Panc1 (cell line): ENCODE data around the gene EGFL7.

Source experiments
- CTCF ChIP-seq: fragments of 450-650 bp; IDR thresholded peaks from 2 replicates; pipeline ENCODE4 v1.5.1; 2017; ENCODE audit warnings: mild to moderate bottlenecking
- POLR2AphosphoS5 ChIP-seq: IDR thresholded peaks from 2 replicates; pipeline ENCODE4 v1.6.1; 2012; ENCODE audit warnings: mild to moderate bottlenecking, low read depth, low read length, moderate library complexity
- SIN3A ChIP-seq: IDR thresholded peaks from 2 replicates; pipeline ENCODE4 v1.6.1; 2012; ENCODE audit warnings: low read depth, mild to moderate bottlenecking, low read length, moderate library complexity, borderline replicate concordance; ENCODE audit not compliant: insufficient read depth
- TCF7L2 ChIP-seq: IDR thresholded peaks from 2 replicates; pipeline ENCODE4 v1.6.1; 2011; ENCODE audit warnings: mild to moderate bottlenecking, low read depth, low read length, inconsistent platforms
- TF ChIP-seq, protein P1 (sequence below), 2 experiments: IDR thresholded peaks; 2 replicates each; pipeline ENCODE4 v1.6.1; 2011 to 2012; ENCODE audit warnings: low read depth in 2 of 2, control low read depth in 1 of 2, low read length in 1 of 2, mild to moderate bottlenecking in 1 of 2, moderate library complexity in 1 of 2; ENCODE audit not compliant: insufficient read depth in 1 of 2

DNA sequence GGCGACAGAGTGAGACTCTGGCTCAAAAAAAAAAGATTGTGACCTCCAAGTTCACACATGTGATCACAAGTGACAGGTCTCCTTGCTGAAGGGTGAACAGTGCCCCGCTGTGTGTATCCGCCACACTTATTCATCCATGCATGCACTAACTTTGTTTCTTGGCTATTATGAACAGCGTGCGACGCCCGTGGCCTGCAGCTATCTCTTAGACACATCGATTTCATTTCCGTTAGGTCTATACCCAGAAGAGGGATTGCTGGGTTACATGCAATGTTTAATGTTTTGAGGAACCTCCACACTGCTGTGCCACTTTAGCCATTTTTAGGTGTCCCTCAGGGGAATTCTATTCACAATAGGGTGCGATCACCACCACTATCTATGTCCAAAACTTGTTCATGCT, 12.1 kb upstream of the EGFL7 start:
- TF ChIP-seq CTCF (no peak), SIN3A (no peak), POLR2AphosphoS5 (no peak), TCF7L2 (no peak)
- TF ChIP-seq, protein P1, sequence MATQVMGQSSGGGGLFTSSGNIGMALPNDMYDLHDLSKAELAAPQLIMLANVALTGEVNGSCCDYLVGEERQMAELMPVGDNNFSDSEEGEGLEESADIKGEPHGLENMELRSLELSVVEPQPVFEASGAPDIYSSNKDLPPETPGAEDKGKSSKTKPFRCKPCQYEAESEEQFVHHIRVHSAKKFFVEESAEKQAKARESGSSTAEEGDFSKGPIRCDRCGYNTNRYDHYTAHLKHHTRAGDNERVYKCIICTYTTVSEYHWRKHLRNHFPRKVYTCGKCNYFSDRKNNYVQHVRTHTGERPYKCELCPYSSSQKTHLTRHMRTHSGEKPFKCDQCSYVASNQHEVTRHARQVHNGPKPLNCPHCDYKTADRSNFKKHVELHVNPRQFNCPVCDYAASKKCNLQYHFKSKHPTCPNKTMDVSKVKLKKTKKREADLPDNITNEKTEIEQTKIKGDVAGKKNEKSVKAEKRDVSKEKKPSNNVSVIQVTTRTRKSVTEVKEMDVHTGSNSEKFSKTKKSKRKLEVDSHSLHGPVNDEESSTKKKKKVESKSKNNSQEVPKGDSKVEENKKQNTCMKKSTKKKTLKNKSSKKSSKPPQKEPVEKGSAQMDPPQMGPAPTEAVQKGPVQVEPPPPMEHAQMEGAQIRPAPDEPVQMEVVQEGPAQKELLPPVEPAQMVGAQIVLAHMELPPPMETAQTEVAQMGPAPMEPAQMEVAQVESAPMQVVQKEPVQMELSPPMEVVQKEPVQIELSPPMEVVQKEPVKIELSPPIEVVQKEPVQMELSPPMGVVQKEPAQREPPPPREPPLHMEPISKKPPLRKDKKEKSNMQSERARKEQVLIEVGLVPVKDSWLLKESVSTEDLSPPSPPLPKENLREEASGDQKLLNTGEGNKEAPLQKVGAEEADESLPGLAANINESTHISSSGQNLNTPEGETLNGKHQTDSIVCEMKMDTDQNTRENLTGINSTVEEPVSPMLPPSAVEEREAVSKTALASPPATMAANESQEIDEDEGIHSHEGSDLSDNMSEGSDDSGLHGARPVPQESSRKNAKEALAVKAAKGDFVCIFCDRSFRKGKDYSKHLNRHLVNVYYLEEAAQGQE (IDR thresholded peaks at IDR 0.05; ENCODE audit: insufficient read depth in 1 of 2, low read depth in 2 of 2, low read length in 1 of 2) = no peak
